GM13977 (cell line): Measurements from ENCODE around the gene NDUFA12.
A peak's percentile ranks its signal among the peaks of the same experiment; 100 is the strongest.

Experiments used
- DNase-seq: peaks from one replicate; pipeline ENCODE4 v3.0.0; 2012; ENCODE audit warnings: low spot score
- CTCF ChIP-seq: IDR thresholded peaks from 2 replicates; pipeline ENCODE4 v1.5.1; 2012; ENCODE audit warnings: mild to moderate bottlenecking, control low read depth; ENCODE audit not compliant: insufficient read depth; ENCODE audit errors: extremely low read depth, missing control alignments
- in situ Hi-C: fragments of 300-500 bp; cut with MboI; formaldehyde crosslinking; loops from one replicate; pipeline ENCODE4 v1.12.0; 2022; ENCODE audit warnings: low sequenced_read_pairs, low pct_unique_long_range_greater_than_20kb, mixed read lengths, inconsistent platforms; ENCODE audit not compliant: unreplicated experiment

NDUFA12 gene

DNA sequence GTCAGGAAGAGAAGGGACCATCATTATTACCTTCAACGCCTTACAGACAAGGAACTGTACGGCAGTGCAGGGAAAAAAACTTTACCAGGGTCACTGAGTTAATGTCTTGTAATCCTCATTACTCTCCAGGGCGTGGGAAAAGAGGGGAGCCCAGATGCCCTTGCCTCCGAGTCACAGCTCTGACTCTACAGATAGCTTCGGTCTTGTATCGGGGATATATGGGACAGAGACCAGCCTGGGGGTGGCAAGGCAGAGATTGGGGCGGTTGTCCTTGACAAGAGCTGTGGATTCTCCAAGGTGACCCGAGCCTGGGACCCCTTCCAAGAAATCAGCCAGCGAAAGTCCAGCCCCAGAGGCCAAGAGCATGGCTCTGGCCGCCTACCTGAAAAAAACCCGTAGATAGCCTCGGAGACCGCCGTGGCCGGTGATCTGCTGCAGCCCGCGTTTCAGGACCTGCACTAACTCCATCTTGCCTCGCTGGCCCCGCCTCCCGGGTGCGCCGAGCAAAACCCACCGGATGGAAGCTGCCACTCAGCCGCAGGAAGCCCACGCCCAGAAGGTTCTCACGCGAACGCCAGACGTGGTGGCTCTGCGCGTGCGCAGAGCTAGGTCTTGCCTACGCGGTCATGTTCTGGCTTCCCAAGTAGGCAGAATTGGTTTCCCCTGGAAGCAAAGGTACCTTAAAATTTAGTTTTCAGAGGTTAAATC is at the start of gene NDUFA12:
Gene NDUFA12, minus strand, starts transcription at position 485 of the 708 bp plus-strand sequence. Its CDS starts 17 bp downstream, at position 468.
- peak; percentile 89 for DNase-seq

GRCh38 chr12:95051241-95051640 is 47.7 kb upstream of the NDUFA12 start:
- no peak for TF ChIP-seq CTCF
- in situ Hi-C loops = no loop called here
- no peak for DNase-seq

More for the DNA sequence above, at the start of gene NDUFA12:
- in situ Hi-C loops = no loop called here
- TF ChIP-seq CTCF = no peak

DNA sequence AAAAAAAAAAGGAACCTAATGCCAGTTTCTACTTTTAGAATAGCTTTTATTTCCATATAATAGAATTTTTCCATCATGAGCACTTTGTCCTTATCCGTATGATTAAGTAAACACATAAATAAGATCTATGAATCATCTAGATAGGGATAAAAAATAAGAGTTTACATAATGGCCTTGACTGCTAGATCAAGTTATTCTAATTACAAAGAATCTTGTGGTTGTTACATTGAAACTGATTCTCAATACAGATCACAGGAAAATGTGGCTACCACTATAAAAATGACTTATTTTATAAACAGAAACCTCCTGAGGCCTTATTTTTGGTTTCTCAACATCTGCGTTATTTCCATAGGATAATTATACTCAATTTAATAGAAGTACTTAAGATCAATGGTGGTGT is 34.4 kb upstream of the NDUFA12 start:
- in situ Hi-C loops = no loop called here
- no peak for DNase-seq
- no peak for TF ChIP-seq CTCF

DNA sequence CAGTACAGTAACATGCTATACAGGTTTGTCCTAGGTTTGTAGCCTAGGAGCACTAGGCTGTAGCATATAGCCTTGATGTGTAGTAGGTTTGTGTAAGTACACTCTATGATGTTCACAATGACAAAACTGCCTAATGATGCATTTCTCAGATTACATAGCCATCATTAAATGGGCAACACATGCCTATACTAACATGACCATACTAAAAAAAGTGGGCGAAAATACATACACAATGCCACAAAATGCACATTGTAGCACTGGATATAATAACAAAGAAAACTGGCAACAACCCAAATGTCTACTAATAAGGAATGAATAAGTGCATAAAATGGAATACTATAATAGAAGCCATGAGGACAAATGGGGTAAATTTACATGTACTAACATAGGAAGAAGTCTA is 31.3 kb upstream of the NDUFA12 start:
- in situ Hi-C loops = no loop called here

GRCh38 chr12:95022477-95022876 is 19.0 kb upstream of the NDUFA12 start:
- in situ Hi-C loops = no loop called here
- peak; percentile 8 for TF ChIP-seq CTCF
- no peak for DNase-seq

More for the DNA sequence above, 31.3 kb upstream of the NDUFA12 start:
- DNase-seq = no peak
- no peak for TF ChIP-seq CTCF

GRCh38 chr12:95017482-95017881 is 14.0 kb upstream of the NDUFA12 start:
- DNase-seq = no peak
- no peak for TF ChIP-seq CTCF
- in situ Hi-C loops = no loop called here

DNA sequence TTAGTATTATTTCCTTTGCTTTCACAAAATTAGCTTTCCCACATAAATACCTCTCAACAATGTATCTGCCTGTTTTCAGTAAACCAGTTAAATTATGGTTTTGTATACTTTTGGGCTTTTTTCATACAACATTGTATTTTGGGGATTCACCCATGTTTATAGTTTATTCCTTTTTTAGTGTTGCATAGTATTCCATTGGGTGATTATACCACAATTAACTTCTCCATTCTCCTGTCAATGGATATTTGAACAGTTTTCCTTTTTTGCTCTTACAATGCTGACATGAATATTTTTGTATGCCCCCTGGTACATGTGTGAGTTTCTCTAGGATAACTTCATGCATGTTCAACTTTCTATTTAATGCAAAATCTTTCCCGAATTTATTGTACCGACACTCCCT is 12.6 kb upstream of the NDUFA12 start:
- DNase-seq = no peak
- in situ Hi-C loops = no loop called here
- TF ChIP-seq CTCF = no peak
